AG09319 (cell line): Measurements from ENCODE around the gene EML6.
A peak's percentile ranks its signal among the peaks of the same experiment; 100 is the strongest.

Experiments
- DNase-seq: peaks from one replicate; pipeline ENCODE4 v3.0.0-alpha.2; 2010; ENCODE audit warnings: low read depth; ENCODE audit errors: extremely low read depth
- TF ChIP-seq, protein P1 (sequence below): IDR thresholded peaks from 2 replicates; pipeline ENCODE4 v1.5.1; 2011; ENCODE audit warnings: low read depth, mild to moderate bottlenecking, inconsistent platforms, low read length, moderate library complexity

The EML6 gene

DNA sequence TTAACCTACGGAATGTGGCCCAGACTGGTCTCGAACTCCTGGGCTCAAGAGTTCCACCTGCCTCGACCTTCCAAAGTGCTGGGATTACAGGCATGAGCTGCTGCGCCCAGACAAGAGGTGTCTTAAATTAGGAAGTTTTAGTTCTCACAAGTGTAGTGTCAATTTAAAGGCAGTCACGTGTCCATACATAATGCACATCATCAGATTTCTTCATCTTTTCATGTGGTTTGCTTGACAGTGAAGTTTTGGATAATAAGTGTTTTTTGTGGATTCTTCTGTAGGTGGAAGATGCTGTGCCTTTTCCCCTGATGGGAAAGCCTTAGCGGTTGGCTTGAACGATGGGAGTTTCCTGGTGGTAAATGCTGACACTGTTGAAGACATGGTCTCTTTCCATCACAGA lies 179.3 kb downstream of the EML6 start:
- TF ChIP-seq, protein P1, sequence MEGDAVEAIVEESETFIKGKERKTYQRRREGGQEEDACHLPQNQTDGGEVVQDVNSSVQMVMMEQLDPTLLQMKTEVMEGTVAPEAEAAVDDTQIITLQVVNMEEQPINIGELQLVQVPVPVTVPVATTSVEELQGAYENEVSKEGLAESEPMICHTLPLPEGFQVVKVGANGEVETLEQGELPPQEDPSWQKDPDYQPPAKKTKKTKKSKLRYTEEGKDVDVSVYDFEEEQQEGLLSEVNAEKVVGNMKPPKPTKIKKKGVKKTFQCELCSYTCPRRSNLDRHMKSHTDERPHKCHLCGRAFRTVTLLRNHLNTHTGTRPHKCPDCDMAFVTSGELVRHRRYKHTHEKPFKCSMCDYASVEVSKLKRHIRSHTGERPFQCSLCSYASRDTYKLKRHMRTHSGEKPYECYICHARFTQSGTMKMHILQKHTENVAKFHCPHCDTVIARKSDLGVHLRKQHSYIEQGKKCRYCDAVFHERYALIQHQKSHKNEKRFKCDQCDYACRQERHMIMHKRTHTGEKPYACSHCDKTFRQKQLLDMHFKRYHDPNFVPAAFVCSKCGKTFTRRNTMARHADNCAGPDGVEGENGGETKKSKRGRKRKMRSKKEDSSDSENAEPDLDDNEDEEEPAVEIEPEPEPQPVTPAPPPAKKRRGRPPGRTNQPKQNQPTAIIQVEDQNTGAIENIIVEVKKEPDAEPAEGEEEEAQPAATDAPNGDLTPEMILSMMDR = no peak
- no peak for DNase-seq

DNA sequence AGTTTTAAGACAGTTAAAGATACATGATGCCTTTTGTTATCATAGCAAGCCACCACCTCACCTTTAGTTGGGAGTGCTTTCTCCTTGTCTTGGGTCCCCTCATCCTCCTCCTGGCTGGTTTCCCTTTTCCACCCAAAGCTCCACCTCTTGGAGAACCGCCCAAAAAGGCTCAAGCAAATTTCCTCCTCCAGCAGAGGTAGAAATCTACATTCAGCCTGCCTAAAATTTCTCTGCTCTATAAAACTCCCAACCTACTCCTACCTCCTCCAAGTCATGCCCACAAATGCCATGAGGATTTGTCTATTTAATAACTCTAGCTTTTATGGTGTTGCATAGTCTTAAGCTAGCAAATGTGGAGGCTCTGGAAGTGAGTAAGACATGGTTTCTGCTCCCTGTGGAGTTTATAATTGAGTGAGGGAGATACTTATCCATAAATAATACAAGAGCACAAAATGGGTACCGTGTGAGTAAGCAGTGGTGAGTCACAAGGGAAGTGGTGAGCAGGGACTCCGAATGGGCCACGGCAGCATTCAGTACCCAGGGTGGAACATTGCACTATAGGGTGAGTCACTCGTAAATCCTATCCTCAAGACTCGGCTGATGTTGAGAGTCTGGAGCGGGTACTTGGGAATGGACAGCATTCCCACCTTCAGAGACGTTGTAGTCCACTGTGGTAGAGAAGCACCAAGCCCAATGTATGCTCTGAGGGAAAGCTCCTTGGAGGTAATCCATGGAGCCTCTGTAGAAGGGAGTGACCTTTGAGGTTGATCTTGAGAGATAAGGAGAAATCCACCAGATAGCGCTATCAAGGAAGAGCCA lies 180.5 kb downstream of the EML6 start:
- TF ChIP-seq, protein P1 = no peak
- DNase-seq = peak; percentile 79

DNA sequence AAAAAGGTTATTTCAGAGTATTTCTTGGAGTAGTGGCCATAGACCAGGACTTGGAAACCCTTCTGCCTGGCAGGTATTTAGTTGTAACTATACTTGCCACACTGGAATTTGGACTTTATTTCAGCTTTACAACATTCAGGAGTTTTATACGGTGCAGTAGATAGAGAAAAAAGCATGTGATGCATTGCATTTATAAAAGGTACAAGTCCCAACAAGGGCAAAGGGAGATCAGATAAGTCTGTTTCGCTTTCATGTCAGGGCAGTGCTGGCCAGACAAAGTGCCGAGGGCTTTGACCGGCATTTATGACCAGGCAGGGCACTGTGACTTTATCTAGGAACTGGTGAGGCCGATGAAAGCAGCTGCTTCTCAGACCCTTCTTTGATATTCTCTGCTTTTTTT lies 181.4 kb downstream of the EML6 start:
- TF ChIP-seq, protein P1 = no peak
- DNase-seq = no peak

DNA sequence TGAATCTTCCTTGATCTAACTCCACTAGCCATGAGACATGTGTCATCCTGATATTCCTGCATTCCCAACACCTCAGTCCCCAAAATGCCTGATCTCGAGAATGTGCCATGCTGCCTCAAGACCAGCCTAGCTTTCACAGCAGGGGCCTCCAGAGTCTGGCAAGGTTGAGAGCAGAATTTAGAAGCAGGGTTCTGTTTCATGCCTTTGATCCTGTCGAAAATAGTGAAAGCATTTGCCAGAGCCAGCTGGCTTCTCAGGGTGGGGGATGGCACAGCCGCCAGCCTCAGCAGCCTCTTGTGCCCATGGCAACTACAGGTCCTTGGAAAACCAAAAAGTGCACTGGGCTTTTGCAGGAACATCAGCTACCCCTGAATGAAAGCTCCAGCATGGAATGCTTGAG lies 183.3 kb downstream of the EML6 start:
- TF ChIP-seq, protein P1 = no peak
- DNase-seq = no peak

DNA sequence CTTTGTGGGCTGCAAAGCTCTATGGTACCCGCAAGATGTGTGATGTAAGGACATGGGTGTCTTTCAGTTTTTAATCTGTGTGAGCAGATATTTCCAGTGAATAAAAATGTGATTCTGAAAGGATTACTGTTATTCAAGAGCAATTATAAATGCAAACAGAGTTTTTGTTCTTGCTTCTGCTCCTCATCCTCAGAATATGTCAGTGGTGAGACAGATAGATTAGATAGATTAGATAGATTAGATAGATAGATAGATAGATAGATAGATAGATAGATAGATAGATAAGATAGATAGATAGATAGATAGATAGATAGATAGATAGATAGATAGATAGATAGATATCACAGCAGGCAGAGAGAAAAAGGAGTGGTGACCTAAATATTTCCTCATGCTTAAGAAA lies 184.2 kb downstream of the EML6 start:
- no peak for DNase-seq
- TF ChIP-seq, protein P1 = no peak

DNA sequence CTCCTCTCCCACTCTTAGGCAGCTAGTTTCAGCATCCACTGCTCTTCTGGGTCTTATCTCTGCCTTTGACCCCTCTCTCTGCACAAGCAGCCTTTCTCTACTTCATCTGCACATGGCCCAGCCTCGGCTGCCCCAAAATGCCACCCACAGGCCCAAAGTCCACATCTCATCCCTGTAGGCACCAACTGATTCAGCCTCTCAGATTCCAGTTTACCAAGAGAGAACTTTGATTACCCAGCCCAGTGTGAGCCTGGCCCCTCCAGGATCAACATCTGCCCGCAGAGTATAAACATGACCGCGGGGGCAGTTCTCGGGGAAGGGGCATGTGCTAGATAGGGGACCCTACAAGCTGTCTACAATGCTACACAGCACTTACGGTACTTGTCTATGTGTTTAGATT lies 185.1 kb downstream of the EML6 start:
- TF ChIP-seq, protein P1 = no peak
- no peak for DNase-seq

DNA sequence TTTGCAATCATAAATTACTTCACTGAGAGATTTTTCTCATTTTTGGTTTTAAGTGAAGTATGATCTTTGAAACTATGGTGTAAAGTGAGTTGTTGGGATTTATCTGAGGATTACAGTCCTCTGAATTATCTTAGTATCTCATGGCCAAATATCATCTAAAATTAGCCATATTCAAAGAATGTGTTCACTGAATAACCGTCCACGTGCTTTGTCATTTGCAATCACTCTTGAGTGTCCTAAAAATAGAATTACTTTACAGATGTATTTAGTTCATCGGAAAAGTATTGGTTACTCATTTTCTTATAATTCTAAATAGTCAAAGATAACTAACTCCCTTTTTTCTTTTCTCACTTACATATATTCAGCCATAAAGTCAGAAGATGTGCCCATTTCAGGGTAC lies 185.5 kb downstream of the EML6 start:
- TF ChIP-seq, protein P1 = no peak
- DNase-seq = no peak
